GM12873 (cell line): ENCODE results near the gene SETD3.

ENCODE experiments used
- TF ChIP-seq, protein P1 (sequence below): IDR thresholded peaks from 2 replicates; pipeline ENCODE4 v1.5.1; 2012; ENCODE audit warnings: low read depth, mild to moderate bottlenecking, moderate library complexity, low read length, control low read depth; ENCODE audit not compliant: insufficient read depth; ENCODE audit errors: missing control alignments

The SETD3 gene

DNA sequence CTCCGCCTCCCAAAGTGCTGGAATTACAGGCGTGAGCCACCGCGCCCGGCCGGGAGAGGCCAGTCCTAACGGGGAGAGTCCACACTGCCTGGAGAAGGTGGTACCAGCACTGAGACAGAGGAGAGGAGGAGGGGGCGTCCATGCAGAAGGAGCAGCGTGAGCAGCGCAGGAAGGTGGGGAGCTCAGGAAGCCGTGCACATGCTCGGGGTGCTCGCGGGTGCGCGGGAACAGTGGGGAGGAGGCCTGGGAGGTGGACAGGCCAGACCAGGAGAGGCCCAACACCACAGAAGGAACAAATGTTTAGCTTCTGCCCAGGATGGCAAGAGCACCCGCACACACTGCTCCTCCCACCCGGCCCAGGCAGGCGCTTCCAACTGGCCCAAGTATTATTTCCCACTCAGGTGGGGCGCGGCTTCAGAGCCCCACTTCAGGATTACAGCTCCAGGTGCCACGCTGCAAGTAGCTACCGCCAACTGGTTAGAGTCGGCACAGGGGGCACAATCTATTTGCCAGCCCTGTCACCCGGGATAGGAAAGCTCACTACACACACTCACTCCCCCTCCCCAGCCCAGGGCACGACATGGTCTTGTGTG, 127.9 kb downstream of the SETD3 start:
- TF ChIP-seq, protein P1, sequence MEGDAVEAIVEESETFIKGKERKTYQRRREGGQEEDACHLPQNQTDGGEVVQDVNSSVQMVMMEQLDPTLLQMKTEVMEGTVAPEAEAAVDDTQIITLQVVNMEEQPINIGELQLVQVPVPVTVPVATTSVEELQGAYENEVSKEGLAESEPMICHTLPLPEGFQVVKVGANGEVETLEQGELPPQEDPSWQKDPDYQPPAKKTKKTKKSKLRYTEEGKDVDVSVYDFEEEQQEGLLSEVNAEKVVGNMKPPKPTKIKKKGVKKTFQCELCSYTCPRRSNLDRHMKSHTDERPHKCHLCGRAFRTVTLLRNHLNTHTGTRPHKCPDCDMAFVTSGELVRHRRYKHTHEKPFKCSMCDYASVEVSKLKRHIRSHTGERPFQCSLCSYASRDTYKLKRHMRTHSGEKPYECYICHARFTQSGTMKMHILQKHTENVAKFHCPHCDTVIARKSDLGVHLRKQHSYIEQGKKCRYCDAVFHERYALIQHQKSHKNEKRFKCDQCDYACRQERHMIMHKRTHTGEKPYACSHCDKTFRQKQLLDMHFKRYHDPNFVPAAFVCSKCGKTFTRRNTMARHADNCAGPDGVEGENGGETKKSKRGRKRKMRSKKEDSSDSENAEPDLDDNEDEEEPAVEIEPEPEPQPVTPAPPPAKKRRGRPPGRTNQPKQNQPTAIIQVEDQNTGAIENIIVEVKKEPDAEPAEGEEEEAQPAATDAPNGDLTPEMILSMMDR = no peak

- TF ChIP-seq, protein P1 = no peak
Observed at GRCh38 chr14:99351166-99352007, 129.3 kb downstream of the SETD3 start.

GRCh38 chr14:99350751-99351150, 129.9 kb downstream of the SETD3 start:
- TF ChIP-seq, protein P1 = no peak

GRCh38 chr14:99349721-99350495, 130.8 kb downstream of the SETD3 start:
- TF ChIP-seq, protein P1 = no peak

DNA sequence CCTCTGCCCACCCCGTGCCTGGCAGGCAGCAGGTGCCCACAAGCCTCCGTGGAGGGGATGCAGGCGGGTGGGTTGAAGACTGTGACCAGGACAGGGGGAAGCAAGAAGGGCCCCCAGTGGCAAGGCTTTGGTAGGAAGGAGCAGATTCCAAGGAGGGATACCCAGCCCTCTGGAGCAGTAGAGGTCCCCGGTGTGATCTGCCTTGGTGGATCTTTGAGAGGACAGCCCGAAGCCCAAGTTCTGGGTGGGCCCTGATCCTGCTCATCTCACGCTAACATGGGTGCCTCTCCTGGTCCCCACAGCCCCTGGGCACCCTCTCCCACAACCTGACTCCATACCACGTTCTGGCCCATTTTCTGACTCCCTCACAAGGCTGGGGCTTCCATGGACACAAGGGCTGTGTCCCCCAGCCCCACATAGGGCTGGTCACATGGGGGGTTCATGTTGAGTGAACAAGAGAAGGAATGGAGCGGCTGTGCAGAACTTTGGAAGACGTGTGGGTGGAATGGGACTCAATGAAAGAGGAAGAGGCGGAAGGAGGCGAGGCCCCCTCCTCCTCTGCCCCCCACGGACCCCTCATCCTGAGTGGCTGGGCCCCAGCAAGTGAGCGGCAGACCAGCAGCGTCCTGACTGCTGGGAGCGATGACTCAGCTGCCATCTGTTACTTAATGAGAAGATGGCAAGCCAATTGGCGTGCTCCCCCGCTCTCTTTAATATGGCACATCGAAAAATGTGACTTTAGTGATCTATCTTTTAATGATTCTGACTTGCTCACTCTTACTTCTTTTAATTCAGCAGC, 131.6 kb downstream of the SETD3 start:
- TF ChIP-seq, protein P1 = no peak
